Retinal pigment epithelial cell (primary cell): ENCODE data around the gene CCDC107.

Experiments
- DNase-seq: peaks from one replicate; pipeline ENCODE4 v3.0.0-alpha.2; 2010; ENCODE audit warnings: low read depth
- H3K4me3 ChIP-seq: 2 replicates; pipeline ENCODE4 v1.5.1; 2011; ENCODE audit warnings: mild to moderate bottlenecking, low read length, control low read depth, moderate library complexity
- CTCF ChIP-seq: conservative IDR thresholded peaks from 2 replicates; pipeline ENCODE4 v1.5.1; 2011; ENCODE audit warnings: low read depth, low read length, control low read depth, inconsistent platforms

Gene CCDC107

DNA sequence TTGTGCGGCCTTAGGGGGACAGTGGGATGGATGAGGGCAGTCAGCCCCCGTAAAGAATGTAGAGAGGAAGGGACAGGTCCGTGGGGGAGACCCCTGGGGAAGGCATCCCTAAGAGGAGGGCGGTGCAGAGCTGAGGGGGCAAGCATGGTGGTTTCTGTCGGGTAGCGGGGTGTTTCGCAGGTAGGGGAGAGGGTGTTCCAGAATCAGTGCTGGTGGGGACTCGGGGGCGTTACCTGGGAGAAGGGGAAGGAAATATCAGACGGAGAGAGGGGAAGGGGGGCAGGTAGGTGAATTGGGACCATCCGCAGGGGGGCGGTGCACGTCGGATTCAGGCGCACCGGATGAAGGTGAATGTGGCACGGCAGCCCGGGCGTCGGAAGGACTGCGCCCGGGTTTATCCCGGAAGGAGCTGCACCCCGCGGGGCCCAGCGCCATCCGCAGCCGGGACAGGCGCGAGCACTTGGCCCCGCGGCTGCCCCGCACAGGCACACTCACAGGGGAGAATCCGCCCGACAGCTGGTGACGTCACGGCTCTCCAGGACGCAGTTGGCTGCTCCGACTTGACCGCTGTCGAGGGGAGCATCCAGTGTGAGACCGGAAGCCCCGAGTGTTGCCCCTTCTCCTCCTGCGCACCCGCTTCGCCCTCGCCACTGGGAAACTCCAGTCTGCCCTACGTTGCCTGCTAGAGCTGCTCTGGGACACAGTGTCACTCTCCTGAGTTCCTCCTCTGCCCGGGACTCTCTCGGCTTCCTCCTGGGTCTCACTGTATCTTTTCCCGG lies 41.2 kb upstream of the CCDC107 start:
- peak; percentile 14 for TF ChIP-seq CTCF
- peak; percentile 11 for DNase-seq
- H3K4me3 ChIP-seq, result peak overlapping the region; percentile 46

- no peak for DNase-seq
- peak overlapping the region; percentile 46 for H3K4me3 ChIP-seq
- no peak for TF ChIP-seq CTCF
Observed at GRCh38 chr9:35617548-35617947, 40.5 kb upstream of the CCDC107 start.

DNA sequence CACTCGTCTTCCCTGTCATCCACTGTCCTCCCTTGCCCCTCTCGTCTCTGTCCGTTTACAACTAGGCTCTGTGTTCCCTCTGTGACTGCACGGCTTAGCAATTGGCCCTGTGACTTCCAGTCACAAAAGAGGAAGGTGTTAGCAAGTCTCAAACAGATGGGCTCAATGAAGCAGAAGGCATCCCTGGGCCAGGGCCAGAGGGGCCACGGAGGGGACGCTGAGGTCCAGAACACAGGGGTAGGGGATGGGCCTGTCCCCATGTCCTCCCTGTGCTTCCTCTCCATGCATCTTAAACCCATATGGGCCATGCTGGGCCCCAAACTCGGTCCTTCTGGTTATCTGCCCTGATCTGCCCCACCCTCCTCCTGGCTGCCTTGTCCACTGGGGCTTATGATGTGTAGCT lies 39.8 kb upstream of the CCDC107 start, which contains the start of gene CD72:
TSS of gene CD72 (minus strand) at position 89 of the 403 bp plus-strand sequence. CDS start 110 bp downstream, outside the sequence.
- DNase-seq, result no peak
- TF ChIP-seq CTCF, result no peak

GRCh38 chr9:35618854-35619799 lies 39.0 kb upstream of the CCDC107 start:
- no peak overlapping the region for H3K4me3 ChIP-seq
- DNase-seq, result no peak
- no peak for TF ChIP-seq CTCF

More for the DNA sequence above, 39.8 kb upstream of the CCDC107 start, which contains the start of gene CD72:
- H3K4me3 ChIP-seq, result peak within 1 kb of the TSS; percentile 46

- DNase-seq, result no peak
- TF ChIP-seq CTCF, result no peak
- H3K4me3 ChIP-seq, result no peak overlapping the region
Observed at GRCh38 chr9:35619800-35620158, 38.3 kb upstream of the CCDC107 start.

- TF ChIP-seq CTCF, result no peak
- no peak overlapping the region for H3K4me3 ChIP-seq
- DNase-seq, result no peak
Observed at GRCh38 chr9:35627575-35627974, 30.5 kb upstream of the CCDC107 start.
